HG03095 (cell line): ENCODE results near the gene TCF12.
"Not testable (repeated sequence)": the region's sequence is repeated elsewhere in the genome, so short reads cannot be mapped to it uniquely, and the experiment has no call there.

Source experiments
- ATAC-seq: cut with Tn5 transposase; IDR thresholded peaks from one replicate; pipeline ENCODE4 v1.9.1; 2021; ENCODE audit warnings: moderate library complexity; ENCODE audit not compliant: unreplicated experiment

The TCF12 gene

DNA sequence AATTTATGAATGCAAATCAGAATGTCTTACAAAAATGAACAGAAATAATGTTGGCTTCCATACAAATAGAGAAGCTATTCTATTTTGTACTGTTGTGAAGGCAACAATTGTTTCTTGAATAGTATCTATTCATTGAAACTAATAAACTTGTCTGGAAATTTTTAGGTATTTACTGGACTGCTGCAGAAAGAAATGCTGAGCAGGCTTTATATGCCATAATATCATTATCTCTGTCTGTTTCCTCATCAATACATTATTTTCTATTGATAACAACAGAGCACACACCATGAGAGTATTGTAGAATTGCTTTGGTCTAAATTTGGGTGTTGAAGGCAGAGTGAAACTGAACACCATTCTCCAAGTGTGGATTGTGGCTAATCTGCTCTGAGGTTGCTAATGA lies 241.3 kb downstream of the TCF12 start:
- no peak for ATAC-seq

DNA sequence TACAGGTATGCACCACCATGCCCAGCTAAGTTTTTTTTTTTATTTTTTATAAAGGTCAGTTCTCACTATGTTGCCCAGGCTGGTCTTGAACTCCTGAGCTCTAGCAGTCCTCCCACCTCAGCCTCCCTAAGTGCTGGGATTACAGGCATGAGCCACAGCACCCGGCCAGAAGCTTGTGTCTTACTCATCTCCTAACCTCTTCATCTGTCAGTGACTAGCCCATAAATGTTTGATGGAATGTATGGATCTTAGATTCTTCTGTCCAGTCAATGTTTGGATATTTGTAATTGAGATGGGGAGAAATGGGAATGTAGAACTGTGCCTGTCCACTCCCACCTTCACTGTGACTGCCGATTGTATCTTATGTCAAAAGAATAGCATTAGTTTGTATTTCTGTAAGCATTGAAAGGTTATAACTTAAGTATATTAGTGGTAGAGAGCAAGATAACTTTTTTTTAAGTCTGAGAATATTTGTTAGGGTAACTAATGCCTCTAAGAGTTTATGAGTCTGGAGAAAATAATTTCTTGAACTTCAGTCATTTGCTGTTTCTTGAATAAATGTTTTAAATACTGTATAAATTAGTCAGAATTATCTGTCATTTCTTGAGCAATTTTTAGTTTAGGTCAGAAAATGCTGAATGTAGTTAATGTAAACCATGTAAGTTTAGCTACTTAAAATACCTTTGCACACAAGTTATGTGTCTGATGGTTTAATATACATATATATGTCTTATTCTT lies 242.5 kb downstream of the TCF12 start:
- no peak for ATAC-seq

DNA sequence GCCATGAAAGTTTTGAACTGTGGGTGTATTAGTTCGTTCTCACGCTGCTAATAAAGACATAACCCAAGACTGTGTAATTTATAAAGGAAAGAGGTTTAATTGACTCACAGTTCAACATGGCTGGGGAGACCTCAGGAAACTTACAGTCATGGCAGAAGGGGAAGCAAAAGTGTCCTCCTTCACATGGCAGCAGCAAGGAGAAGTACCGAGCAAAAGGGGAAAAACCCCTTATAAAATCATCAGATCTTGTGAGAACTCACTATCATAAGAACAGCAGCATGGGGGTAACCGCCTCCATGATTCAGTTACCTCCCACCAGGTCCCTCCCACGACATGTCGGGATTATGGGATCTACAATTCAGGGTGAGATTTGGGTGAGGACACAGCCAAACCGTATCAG lies 245.8 kb downstream of the TCF12 start:
- ATAC-seq = not testable (repeated sequence)

DNA sequence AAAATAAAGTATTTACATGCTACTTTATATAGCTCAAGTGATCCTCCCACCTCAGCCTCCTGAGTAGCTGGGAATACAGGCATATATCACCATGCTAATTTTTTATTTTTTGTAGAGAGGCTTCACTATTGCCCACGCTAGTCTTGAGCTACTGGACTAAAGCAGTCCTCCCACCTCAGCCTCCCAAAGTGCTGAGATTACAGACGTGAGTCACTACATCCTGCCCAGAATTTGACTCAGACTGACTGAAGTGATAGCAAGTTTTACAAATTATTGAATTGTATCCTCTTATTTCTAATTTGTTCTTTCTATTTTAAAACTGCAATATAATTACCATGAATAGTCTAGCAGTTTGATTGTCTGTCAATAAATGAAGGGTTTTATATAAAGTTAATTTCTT lies 247.5 kb downstream of the TCF12 start:
- ATAC-seq = no peak

DNA sequence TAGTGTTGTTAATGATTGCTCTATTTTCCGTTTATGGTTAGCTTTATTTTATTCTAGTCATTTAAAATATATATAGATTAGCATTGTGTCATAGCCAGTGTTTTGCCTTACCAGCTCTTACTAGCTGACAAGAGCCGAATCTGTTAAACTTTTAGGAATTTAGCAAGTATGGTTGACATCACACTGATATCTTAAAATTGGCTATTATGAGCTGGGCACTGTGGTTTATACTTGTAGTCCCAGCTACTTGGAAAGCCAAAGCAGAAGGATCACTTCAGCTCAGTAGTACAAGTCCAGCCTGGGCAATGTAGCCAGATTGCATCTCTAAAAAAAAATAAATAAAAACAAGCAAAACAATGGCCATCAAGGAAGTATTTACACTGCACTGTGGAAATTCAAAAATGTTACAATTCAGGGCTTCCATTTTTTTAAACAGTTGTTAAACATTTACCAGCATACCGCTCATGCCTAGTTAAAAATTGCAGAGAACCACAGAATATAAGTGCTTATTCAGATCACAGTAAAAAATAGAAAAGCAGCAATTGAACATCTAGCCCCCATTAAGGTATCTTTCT lies 249.5 kb downstream of the TCF12 start:
- no peak for ATAC-seq

DNA sequence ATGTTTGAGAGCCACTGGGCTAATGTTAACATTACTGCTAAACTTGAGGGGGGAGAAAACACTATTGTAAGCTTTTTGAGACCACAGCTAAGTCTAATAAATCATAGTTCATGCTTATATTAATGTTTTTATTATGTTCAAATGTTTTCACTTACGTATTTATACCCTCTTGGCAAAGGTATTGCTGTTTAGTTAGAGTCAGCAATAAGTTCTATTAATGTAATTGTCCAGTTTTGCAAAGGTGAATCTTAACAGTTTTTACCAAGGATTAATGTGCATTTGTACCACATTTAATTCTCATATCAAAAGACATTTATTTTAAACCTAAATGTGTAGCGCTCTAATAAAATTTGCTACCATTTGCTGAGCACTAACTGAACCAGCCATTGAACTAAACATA lies 251.2 kb downstream of the TCF12 start:
- no peak for ATAC-seq

DNA sequence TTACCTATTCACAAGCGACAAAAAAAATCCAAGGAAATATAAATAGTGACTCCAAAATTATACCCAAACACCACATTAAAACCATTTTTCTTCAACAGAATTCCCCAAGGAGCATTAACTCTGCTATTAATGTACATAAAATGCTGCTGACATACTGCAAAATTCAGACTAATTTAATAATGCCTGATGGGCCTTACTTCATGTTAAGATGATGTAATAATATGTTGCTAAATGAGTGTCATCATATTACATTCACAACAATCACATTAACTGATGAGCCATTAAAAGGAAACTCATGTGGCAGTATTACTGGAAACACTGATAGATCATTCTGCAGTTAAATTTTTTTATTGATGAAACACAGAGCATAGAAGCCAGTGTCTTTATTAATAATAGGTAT lies 253.0 kb downstream of the TCF12 start:
- ATAC-seq = no peak

DNA sequence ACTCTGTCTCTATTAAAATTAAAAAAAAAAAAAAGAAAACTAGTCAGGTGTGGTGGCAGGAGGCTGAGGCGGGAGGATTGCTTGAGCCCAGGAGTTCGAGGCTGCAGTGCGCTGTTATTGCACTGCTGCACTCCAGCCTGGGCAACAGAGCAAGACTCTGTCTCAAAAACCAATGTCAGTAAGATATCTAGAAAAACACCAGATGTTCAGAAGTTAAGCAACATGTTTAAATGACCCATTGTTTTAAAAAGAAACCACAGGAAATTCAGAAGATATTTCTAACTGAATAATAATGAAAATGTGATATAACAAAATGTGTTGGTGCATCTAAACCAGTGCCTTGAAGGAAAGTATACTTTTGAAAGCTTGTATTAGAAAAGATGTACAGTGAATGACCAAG lies 254.5 kb downstream of the TCF12 start:
- no peak for ATAC-seq

DNA sequence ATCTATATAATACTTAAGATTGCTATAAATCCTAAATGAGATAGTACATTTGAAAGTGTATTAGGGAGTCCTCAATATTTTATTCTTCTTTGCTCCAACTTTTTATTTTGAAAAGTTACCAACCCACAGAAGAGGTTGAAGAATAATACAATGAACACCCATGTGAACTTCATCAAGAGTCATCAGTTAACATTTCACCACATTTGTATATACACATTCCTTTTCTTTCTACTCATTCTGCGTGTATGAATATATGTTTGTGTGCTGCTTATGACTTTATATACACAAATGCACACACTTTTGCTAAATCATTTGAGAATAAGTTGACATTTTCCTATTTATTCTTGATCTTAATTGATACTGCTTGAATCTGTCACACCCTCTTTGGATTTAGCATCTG lies 264.6 kb downstream of the TCF12 start:
- ATAC-seq = no peak

DNA sequence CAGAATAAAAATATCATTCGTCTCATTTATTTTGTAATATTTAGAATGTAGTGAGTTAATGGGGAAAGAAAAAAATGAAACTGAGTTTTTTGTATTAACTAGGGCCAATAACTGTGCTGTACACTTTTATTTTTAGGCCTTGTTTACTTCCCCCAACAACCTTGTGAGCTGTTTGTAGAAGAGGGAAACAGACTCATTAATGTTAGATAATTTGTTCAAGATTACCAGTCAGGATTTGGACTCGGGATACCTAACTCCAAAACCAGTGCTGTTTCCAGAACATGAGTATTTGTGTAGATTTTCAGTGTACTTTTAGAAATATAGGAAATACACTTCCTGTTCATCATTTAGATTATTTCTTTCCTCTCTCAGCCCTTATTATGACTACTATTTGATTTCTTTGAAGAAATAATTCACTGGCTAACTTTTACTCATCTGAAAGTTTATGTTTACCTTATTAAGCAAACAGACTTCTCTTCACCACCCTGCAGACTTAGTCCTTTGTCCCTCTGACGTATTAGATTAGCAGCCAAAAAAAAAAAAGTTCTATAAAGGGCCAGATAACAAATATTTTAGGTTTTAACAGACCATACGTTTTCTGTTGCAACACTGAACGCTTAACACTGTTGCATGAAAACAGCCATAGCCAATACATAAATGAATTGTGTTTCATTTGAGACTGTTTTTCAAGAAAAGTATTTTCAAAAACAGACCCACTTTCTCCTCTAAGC lies 265.3 kb downstream of the TCF12 start:
- ATAC-seq = no peak

DNA sequence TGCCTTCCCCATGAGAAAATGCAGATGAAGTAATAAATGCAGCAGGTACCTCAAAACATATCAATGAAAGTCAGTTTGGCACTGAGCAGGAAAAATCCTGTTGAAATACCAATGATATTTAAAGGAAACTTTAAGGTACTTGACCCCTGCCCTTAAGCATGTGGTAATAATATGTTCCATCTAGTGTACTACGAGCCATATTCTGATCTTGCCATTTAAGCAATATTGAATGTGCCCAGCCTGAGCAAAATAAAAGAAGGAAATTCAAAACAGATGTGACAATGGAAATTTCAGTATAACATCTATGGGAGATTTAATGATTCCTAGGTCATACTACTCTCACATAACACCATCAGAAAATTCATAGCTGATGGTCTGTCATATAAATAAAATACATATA lies 266.1 kb downstream of the TCF12 start:
- ATAC-seq = no peak

DNA sequence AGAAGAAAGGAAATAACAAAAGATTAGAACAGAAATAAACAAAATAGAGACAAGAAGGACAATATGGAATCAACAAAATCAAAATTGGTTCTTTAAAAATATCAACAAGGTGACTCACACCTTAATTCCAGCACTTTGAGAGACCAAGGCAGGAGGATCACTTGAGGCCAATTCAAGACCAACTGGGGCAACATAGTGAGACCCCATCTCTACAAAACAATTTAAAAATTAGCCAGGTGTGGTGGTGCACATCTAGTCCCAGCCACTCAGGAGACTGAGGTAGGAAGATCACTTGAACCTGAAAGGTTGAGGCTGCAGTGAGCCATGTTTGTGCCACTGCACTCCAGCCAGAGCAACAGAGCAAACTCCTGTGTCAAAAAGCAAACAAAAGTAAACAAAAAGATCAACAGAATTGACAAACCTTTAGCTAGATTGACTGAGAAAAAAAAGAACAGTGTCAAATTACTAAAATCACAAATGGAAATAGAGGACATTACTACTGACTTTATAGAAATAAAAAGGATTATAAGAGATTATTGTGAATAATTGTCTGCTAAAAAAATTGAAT lies 267.1 kb downstream of the TCF12 start:
- no peak for ATAC-seq

DNA sequence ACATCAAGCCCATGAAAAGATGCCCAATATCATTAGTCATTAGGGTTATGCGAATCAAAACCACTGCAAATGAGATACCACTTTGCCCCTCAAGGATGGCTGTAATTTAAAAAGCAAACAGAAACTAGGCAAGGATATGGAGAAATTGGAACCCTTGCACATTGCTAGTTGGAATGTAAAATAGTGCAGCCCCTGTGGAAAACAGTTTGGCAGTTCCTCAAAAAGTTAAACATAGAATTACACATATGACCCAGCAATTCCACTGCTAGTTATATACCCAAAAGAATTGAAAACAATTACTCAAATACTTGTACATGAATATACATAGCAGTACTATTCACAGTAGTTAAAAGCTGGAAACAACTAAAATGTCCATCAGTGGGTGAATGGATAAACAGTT lies 271.0 kb downstream of the TCF12 start:
- no peak for ATAC-seq

DNA sequence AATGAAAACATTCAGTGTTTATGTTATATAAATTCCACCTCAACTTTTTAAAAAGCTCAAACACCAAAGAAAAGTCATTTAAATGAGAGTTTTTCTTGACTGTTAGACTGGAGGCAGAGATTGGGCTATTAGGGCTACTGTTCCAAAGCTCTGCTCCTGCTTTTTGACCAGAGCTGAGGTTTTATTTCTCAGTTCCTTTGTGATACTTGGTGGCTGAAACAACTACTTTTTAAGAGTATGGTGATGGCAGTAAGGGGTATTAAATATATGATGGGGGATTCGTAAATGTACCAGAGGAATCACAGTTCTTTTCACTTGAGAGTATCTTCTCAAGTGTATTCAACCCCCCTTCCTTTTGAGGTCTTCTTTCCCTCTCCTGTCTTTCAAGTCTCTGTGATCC lies 271.8 kb downstream of the TCF12 start:
- no peak for ATAC-seq

DNA sequence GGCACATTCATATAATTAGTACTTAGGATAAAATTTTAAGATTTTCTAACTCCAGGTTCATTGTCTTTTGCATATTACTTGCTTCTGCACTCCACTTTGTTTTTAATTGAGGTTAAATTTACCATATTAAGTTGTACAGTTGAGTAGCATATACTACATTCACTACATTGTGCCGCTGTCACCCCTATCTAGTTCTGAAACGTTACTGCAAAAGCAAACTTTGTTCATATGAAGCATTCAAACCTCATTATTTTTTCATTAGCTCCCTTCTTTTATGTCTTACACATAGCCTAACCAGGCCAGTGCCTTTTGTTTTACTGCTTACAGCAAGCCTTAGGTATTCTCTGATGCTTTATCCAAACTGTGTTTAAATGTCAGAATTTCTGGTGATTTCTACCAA lies 274.7 kb downstream of the TCF12 start:
- ATAC-seq = no peak

DNA sequence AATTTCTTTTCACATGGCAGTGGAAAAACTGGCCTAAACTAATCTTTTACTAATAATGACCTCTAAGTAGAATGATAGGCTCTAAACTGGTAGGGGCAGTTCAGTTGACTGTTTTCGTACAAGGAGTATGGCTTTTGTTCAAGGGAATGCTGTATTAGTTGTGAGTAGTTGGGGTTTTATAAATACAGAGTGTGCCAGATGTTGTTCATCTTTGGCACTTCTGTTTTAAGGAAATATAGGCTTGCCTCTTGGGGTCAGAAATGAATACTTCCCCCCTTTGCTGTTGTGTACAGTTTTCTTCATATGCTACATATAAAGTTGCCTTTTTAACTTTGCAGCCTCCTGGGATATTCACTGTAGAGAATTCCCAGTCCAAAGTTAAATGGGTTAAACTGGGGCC lies 276.9 kb downstream of the TCF12 start:
- no peak for ATAC-seq

DNA sequence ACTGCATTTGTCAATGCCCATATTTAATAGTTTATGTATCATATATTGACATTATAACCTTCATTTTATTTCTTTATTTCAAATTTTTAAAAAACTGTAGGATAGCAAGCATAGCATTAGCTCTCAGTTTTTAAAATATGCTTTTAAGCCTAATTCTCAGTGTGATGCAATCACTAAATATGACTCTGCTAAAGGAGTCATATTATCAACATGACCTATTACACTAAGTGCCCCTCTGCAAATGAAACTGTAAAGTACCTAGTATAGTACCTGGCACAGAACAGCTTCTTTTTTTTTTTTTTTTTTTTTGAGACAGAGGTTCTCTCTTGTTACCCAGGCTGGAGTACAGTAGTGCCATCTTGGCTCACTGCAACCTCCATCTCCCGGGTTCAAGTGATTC lies 278.4 kb downstream of the TCF12 start:
- ATAC-seq = no peak

DNA sequence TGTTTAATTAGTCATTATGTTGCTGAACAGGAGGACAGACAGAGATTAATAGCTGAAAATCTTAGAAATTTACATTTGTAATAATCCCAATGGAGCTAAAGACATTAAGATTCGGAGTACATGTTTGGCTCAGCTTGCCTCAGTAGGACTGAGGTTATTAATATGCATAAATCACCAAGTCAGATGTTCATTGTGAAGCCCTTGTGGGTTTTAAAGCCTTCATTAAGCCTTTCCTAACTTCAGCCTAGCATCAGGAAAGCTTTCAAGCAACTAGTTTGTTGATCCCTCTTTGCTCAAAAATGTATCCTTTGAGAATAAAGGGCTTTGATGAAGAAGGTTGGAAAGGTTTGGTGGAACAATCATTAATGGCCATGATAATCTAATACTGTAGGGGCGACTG lies 279.7 kb downstream of the TCF12 start:
- no peak for ATAC-seq

DNA sequence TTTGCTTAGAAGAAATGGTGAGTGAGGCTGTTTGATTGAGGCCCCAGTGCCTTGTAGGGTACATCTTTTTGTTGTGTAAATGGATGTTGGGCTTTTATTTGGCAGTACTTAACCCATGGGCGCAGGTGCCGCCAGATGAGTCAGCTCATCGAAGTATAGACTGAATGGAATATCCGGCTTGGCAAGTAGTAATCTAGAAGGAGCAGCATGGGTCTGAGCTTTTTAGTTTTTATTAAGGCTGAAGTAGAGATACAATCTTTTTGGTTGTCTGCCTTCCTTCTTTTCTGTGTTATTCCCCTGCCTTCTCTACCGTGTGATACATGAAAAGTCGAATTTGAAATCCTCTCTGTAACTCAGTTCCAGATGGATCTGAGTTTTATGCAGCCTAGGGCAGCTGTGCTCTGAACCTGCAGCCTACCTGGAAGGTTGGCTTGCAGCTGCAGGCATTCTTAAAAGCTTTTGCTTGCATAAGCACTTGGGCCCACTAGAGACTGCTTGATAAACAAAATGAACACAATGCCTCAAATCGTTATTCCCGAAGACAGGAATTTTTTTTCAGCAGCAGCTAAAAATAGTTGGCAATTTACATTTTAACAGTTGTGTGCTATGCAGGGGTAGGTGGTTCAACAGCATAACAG lies 280.3 kb downstream of the TCF12 start:
- ATAC-seq = no peak

DNA sequence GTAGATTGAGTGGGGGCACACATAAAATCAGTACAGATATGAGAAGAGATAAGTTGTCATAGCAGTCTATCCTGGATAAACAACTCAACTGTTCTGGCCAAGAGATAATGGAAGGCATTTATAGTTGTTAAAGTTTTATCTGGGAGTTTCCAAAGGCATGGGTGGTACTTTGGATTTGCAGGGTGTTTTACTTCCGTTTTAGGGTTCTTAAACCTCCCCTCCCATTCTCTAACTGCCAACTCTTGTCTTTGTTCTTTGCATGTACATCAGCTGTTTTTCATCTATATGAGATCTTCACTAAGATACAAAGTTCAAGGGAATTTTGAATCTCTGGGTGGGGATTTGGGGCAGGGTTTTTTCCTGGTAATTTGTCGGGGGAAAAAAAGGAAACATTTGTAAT lies 283.1 kb downstream of the TCF12 start:
- ATAC-seq = no peak

DNA sequence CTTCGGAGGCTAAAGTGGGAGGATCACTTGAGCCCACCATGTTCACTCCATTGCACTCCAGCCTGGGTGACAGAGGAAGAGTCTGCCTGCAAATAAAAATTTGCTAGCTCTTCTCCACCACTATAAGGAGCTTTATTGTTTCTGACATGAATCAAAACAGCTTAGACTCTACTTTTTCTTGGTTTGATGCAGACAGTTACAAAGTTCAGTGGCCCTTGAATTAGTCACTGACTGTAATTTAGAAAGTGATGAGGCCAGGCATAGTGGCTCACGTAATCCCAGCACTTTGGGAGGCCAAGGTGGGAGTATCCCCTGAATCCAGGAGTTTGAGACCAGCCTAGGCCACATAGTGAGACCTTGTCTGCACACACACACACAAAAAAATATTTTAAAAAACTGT lies 285.5 kb downstream of the TCF12 start:
- no peak for ATAC-seq
